Stimulated activated CD4-positive, alpha-beta T cell treated with anti-CD3 and anti-CD28 coated beads, TNF-alpha, amount 100 ng/mL, for 48 hours (primary cell): Measurements from ENCODE around the gene SLC13A1.

Experiments used
- DNase-seq, 3 donors: peaks; one replicate each; pipeline ENCODE4 v3.0.0-alpha.2; 2020; ENCODE audit warnings: low read depth in 3 of 3

The SLC13A1 gene

GRCh38 chr7:123193235-123193634 lies 6.5 kb downstream of the SLC13A1 start:
- DNase-seq, result no peak

DNA sequence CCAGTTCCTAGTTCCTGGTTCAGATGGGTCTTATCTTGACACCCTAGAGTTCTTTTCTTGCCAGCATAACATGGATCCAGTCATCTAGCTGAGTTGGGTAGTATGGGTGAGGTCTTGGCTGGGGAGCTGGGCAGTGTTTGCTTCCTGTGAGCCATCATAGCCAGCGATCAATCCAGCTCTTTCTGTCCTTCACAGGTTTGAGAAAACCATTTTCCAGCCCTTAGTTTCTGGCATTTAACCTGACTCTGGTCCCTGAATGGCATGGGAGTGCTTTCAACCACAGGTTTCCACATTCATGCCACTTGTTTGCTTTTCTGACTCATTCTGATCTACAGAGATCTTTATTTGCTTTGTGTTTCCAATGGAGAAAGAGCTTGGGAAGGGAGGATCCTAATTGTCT lies 8.6 kb downstream of the SLC13A1 start:
- DNase-seq, result no peak

DNA sequence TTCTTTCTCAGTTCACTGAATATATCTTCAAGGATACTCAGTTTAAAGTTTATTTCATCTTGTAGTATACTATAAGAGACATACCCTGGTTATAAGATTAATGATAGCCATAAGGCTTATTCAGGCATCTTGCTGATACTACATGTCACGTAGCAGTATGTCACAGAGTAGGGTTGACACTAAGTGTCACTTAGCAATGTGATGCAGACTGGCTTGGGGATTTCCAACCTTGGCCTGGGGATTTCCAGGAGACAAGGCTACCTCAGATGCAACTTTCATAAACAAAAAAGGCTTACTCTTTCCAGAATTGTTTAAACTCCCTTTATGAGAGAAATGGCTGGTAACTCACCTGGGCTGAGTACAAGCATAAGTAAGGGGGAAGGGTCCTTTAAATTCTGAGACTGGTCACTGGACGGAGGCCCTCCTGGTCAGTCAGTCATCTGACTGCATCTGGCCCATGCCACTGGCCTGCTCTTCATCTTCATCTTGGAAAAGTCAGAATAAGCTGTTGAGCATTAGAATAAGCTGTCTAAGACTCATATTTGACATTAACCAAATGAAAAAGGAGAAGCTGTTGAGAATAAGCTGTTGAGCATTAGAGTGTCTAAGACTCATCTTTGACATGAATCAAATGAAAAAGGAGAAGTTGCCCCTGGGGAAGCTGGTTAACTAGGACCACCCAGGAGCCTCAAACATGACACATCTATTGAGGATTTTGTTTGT lies 9.5 kb downstream of the SLC13A1 start:
- no peak for DNase-seq

- no peak for DNase-seq
Observed at GRCh38 chr7:123185756-123186155, 14.0 kb downstream of the SLC13A1 start.

GRCh38 chr7:123184271-123184670 lies 15.5 kb downstream of the SLC13A1 start:
- no peak for DNase-seq

DNA sequence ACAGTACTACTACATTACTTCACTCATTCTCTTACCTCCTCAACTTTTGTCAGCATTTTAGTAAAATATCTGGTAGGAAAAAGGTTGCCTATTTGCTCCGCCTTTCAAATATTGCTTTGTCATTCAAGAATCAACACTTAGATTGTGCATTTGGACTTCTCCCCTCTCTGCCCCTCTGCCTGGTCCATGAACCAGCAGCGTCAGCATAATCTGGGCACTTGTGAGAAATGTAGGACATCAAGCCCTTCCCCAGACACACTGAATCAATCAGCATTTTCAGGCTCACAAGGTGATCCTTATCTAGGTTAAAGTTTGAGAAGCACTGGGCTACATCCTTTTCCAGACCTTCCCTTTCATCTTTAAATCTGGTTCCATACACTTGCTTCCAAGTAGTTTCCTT lies 16.3 kb downstream of the SLC13A1 start:
- no peak for DNase-seq

DNA sequence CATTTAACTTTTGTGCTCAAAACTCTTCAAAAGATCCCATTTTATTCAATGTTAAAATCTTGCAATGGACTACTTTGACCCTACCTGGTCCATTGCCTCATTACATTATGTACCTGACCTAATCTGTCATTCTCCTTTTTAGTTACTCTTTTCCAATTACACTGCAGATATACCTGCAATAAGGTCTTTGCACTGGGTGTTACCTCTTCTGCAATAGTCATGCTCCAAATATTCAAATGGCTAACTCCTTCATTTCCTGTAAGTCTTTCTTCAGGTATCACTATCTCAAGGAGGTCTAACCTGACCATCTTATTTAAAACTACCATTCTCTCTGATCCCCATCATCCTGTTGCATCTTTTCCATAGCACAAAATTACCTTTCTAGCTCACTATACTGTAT lies 22.3 kb downstream of the SLC13A1 start:
- no peak for DNase-seq

DNA sequence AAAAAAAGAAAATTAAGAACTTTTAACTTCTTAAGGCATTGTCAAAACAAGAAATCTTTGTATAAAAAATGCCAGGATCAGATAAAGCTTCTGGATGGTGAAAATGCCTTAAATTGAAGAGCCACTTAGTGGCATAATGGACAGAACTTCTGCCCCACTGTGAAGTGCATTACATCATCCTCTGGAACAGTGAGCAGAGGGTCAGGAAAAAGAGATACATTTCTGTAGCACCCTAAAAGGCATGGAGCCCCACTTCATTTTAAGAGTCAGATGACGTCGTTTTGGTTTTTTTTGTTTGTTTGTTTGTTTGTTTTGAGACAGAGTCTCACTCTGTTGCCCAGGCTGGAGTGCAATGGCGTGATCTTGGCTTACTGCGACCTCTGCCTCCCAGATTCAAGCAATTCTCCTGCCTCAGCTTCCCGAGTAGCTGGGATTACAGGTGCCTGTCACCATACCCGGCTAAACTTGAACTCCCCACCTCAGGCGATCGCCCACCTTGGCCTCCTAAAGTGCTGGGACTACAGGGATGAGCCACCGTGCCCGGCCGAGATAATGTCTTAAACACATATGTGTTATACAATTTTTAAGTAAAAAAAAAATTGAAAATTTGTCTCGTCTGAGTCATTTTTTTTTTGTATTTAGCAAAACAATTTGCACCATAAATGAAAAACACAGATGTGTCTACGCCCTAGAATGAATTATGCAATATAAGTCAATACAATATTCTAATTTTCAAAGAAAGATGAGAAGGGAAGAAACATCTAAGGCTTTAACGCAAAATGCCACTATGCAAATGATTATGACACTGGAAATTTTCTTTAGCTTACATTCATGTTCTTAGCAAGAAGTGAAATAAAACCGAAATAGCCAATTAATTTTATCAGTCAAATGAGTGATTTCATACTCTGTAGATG lies 29.2 kb downstream of the SLC13A1 start:
- DNase-seq, result no peak

- no peak for DNase-seq
Observed at GRCh38 chr7:123169065-123169464, 30.7 kb downstream of the SLC13A1 start.

GRCh38 chr7:123157606-123158005 lies 42.2 kb downstream of the SLC13A1 start:
- DNase-seq, result no peak

DNA sequence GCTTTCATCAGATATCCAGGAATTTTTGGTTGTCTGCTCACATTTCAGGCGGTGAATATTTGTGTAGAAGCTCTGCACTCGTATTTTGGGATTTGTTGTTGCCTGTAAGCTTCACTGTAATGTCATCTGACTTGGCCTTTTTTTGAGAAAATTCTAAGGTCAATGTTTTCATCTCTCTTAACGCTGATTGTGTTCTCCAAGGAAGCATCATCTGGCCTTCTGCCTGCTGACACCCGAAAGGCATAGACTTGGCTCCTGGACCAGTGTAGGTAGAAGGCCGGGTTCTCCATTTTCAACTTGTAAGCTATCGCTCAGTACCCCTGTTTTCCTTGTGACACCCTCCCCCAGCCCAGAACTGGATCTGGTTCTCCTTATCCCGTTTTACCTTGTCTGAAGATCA lies 44.2 kb downstream of the SLC13A1 start:
- DNase-seq, result no peak

- peak; percentile 14 to 17 (median 16) for DNase-seq
Observed at GRCh38 chr7:123154231-123154860, 45.4 kb downstream of the SLC13A1 start.

GRCh38 chr7:123151443-123151842 lies 48.3 kb downstream of the SLC13A1 start:
- DNase-seq, result no peak

GRCh38 chr7:123148813-123149212 lies 51.0 kb downstream of the SLC13A1 start:
- no peak for DNase-seq

DNA sequence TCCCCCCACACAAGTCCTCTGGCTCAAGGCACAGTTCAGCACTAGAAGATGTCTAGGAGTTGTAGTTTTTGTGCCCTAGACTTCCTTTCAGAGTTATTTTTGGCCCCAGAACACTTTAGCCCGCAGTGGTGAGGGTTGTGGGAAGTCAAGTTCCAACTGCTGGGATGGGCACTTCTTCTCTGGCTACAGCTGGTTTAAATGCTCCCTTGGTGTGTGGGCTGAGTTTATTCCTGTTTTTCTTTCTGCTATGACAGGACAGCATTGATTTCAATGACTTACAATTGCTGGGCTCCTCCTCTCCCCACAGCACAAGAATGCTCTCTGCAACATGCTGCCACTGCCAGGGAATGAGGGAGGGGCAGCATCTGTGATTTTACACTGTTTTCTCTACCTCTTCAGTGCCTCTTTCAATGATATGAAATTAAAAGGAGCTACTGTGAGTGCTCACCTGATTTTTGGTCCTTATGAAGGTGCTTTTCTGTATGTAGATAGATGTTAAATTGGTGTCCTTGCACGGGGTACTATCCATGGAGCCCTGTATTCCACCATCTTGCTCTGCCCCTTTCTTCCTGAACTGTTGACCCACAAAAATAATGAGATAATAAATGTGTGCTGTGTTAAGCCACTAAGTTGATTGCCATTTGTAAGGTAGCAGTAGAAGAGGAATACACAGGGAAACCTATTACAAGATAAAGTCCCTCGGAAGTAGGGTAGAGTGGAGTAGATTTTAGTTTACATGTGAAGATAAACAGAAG lies 56.3 kb downstream of the SLC13A1 start:
- no peak for DNase-seq

DNA sequence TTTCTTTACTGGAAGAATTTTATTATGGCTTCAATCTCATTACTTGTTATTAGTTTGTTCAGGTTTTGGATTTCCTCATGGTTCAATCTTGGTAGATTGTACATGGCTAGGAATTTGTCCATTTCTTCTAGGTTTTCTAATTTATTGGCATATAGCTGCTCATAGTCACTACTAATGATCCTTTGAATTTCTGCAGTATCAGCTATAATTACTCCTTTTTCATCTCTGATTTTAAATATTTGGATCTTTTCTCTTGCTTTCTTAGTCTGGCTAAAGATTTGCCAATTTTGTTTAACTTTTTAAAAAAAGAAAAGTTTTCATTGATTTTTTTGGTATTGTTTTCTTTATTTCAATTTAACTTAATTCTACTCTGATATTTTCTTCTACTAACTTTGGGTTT lies 59.2 kb downstream of the SLC13A1 start:
- DNase-seq, result no peak

DNA sequence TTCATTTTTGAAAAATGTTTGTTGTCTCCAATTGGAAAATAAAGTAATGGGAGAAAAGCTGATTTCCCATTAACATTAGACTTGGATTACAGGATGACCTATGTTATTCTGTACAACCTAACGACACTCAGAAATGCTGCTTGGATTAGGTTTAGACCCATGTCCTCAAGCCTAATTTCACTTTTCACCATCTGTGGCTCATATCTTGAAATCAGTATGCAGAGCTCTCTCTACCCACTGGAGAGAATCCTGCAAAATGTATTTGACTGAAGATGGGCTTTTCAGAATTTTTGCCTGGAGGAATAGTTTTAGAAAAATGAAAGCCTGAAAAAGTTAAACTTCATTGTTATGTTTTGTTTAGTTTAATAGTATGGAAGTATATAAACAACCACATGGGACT lies 63.8 kb downstream of the SLC13A1 start:
- no peak for DNase-seq

DNA sequence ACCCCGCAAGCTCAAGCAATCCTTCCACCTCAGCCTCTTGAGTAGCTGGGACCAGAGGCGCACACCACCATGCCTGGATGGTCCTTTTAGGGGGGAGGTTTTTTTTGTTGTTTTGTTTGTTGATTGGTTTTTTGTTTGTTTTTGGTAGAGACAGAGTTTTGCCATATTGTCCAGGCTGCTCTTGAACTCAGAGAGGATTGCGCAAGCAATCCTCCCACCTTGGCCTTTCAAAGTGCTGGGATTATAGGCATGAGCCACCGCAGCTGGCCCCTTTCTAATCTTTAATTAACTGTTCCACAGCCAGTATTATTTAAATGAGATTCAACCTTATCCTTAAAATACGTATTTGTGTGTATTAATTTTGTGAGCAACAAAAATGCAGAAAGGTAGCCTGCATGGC lies 65.8 kb downstream of the SLC13A1 start:
- no peak for DNase-seq

GRCh38 chr7:123131961-123132360 lies 67.8 kb downstream of the SLC13A1 start:
- no peak for DNase-seq

DNA sequence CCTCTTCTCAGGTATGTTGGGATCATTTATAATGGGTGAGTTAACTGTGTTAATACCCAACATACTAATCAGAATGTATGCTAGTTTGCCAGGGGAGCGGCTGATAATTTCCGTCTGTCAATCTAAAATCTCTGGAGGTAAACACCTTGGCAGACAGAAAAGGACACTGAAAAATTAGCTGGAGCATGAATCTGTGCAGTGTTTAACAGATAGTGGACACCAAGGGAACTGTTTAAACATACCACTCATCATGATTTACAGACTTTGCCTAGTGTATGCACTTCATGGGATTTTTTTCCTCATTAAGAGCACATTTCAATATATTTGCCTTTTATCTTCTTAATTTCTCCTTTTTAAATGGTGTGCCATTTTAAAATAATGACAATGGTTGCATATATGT lies 68.2 kb downstream of the SLC13A1 start:
- DNase-seq, result no peak

GRCh38 chr7:123131140-123131539 lies 68.6 kb downstream of the SLC13A1 start:
- DNase-seq, result no peak

DNA sequence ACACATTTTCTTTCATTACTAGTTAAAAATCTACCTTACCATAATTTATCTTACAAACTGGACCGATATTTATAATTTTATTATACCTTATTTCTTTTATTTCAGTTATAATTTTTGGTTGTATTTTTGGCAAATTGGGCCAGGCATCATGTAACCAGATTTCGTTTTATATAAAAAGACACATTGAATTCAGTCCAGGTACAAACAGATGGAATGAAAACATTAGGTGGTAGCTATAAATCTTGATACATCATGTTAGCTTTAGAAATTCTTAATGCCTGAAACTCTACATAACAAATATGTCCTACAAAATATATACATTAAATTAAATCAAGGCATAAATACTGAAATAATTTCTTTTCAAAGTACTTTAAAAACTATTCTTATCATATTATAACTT lies 73.1 kb downstream of the SLC13A1 start:
- DNase-seq, result no peak
